Measurements from ENCODE around the gene CCNT2.
"Not testable (repeated sequence)": the region's sequence is repeated elsewhere in the genome, so short reads cannot be mapped to it uniquely, and the experiment has no call there.

CCNT2 gene

DNA sequence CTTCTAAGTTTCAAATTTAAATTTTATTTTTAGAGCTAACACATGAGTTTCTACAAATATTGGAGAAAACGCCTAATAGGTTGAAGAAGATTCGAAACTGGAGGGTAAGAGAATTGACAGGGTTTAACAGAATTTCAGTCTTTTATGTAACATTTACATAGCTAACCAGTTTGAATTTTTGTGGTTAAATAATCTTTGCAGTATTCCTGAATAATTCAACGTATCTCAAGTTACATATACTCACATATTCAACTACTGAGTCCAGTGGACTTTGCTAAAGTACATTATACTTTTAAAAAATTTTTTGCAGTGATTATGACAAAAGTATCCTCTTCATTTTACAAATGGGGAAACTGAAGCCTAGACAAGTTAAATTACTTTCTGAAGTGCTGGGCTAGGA, 34.0 kb downstream of the CCNT2 start:
- no peak for TF ChIP-seq MYC (IDR thresholded peaks at IDR 0.05; ENCODE audit: low read depth, low read length)
- TF ChIP-seq POLR2A (IDR thresholded peaks at IDR 0.05; ENCODE audit: extremely low read depth, insufficient read length): no peak
- TF ChIP-seq, protein P1, sequence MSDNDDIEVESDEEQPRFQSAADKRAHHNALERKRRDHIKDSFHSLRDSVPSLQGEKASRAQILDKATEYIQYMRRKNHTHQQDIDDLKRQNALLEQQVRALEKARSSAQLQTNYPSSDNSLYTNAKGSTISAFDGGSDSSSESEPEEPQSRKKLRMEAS (IDR thresholded peaks at IDR 0.05; ENCODE audit: low read depth, low read length): no peak
- TF ChIP-seq, protein P2, sequence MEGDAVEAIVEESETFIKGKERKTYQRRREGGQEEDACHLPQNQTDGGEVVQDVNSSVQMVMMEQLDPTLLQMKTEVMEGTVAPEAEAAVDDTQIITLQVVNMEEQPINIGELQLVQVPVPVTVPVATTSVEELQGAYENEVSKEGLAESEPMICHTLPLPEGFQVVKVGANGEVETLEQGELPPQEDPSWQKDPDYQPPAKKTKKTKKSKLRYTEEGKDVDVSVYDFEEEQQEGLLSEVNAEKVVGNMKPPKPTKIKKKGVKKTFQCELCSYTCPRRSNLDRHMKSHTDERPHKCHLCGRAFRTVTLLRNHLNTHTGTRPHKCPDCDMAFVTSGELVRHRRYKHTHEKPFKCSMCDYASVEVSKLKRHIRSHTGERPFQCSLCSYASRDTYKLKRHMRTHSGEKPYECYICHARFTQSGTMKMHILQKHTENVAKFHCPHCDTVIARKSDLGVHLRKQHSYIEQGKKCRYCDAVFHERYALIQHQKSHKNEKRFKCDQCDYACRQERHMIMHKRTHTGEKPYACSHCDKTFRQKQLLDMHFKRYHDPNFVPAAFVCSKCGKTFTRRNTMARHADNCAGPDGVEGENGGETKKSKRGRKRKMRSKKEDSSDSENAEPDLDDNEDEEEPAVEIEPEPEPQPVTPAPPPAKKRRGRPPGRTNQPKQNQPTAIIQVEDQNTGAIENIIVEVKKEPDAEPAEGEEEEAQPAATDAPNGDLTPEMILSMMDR (IDR thresholded peaks at IDR 0.05; ENCODE audit: low read depth, low read length): no peak
- no peak for DNase-seq (ENCODE audit: low read depth)
- no peak overlapping the region for H3K4me3 ChIP-seq (ENCODE audit: low read depth, low read length)

DNA sequence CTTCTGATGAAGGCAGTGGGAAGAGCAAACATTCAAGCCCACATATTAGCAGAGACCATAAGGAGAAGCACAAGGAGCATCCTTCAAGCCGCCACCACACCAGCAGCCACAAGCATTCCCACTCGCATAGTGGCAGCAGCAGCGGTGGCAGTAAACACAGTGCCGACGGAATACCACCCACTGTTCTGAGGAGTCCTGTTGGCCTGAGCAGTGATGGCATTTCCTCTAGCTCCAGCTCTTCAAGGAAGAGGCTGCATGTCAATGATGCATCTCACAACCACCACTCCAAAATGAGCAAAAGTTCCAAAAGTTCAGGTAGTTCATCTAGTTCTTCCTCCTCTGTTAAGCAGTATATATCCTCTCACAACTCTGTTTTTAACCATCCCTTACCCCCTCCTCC, 35.4 kb downstream of the CCNT2 start:
- no peak overlapping the region for H3K4me3 ChIP-seq (ENCODE audit: low read depth, low read length)
- TF ChIP-seq POLR2A (IDR thresholded peaks at IDR 0.05; ENCODE audit: extremely low read depth, insufficient read length): no peak
- TF ChIP-seq MYC (IDR thresholded peaks at IDR 0.05; ENCODE audit: low read depth, low read length): no peak
- TF ChIP-seq, protein P1 (IDR thresholded peaks at IDR 0.05; ENCODE audit: low read depth, low read length): no peak
- TF ChIP-seq, protein P2 (IDR thresholded peaks at IDR 0.05; ENCODE audit: low read depth, low read length): no peak
- DNase-seq (ENCODE audit: low read depth): no peak

DNA sequence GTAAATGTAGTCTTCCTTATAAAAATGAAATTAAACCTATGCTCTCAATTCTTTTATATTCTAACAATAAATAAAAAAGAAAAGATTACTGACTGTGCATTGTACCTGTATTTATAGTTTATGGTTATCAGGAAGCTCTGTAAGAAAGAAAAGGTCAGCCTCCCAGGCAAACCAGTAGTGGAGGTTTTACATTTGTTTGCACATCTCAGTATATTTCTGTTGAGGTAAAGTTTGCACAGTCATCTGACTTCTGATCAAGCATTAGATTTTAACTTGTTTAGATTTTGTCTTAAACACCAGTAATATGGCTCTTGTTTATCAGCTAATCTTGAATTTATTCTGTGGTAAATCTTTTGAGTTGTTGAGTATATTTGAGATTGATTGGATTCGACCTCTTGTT, 37.1 kb downstream of the CCNT2 start:
- DNase-seq (ENCODE audit: low read depth): no peak
- H3K4me3 ChIP-seq (ENCODE audit: low read depth, low read length): no peak overlapping the region
- TF ChIP-seq, protein P1 (IDR thresholded peaks at IDR 0.05; ENCODE audit: low read depth, low read length): no peak
- TF ChIP-seq POLR2A (IDR thresholded peaks at IDR 0.05; ENCODE audit: extremely low read depth, insufficient read length) (no peak), MYC (IDR thresholded peaks at IDR 0.05; ENCODE audit: low read depth, low read length) (no peak)
- TF ChIP-seq, protein P2 (IDR thresholded peaks at IDR 0.05; ENCODE audit: low read depth, low read length): no peak

DNA sequence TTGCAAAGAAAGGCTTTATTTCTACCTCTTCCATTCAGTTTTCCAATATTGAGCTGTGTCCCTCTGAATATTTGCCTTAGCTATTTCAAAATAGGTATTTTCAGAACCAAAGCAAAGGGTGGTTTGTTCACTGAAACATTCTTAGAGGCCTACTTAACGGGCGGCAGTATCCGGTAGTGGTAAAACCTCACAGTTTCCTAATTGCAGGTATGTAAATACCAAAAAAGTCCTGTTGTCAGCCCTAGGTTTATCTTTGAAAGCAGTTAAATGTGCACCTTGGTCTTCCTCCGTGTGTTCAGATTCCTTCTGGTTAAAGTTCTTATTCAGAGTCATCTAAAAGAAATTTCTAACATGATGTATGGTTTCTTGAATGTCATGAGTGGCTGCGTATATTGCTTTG, 38.9 kb downstream of the CCNT2 start:
- no peak overlapping the region for H3K4me3 ChIP-seq (ENCODE audit: low read depth, low read length)
- no peak for DNase-seq (ENCODE audit: low read depth)
- TF ChIP-seq, protein P1 (IDR thresholded peaks at IDR 0.05; ENCODE audit: low read depth, low read length): no peak
- no peak for TF ChIP-seq POLR2A (IDR thresholded peaks at IDR 0.05; ENCODE audit: extremely low read depth, insufficient read length)
- TF ChIP-seq MYC (IDR thresholded peaks at IDR 0.05; ENCODE audit: low read depth, low read length): no peak
- TF ChIP-seq, protein P2 (IDR thresholded peaks at IDR 0.05; ENCODE audit: low read depth, low read length): no peak

DNA sequence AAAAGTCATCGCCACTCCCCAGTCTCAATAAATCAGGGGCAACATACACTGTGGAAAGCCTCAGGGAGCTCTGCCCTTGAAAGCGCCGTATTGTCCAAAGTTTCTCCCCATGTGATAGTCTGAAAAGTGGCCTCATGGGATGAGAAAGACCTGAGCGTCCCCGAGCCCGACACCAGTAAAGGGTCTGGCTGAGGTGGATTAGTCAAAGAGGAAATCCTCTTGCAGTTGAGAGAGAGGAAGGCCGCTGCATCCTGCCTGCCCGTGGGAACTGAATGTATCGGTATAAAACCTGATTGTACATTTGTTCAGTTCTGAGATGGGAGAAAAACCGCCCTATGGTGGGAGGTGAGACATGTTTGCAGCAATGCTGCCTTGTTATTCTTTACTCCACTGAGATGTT, 48.5 kb downstream of the CCNT2 start:
- not testable (repeated sequence) for DNase-seq (ENCODE audit: low read depth); H3K4me3 ChIP-seq (ENCODE audit: low read depth, low read length)

DNA sequence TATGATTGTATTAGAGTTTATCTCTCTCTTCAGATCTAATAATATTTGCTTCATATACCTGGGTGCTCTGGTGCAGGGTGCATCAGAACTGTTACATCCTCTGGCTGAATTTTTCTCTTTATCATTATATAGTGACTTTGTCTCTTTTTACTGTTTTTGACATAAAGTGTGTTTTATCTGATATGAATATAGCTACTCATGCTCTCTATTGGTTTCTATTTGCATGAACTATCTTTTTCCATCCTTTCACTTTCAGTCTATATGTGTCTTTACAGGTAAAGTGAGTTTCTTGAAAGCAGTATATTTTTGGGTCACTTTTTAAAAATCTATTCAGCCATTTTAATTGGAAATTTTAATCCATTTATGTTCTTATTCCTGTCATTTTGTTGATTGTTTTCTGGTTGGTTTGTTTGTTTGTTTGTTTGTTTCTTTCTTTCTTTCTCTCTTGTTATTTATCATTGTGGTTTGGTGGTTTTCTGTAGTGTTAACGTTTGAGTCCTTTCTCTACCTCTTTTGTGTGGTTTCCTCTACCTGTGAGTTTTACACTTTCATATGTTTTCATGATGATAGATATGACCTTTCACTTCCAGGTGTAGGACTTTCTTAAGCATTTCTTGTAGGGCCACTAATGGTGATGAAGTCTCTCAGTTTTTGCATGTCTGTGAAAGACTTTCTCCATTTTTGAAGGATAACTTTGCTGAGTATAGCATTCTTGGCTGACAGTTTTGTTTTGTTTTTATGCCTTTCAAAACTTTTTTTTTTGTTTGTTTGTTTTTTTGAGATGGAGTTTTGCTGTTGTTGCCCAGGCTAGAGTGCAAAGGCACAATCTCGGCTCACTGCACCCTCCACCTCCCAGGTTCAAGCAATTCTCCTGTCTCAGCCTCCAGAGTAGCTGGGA, 54.9 kb downstream of the CCNT2 start:
- H3K4me3 ChIP-seq (ENCODE audit: low read depth, low read length): no peak overlapping the region
- TF ChIP-seq, protein P1 (IDR thresholded peaks at IDR 0.05; ENCODE audit: low read depth, low read length): no peak
- TF ChIP-seq POLR2A (IDR thresholded peaks at IDR 0.05; ENCODE audit: extremely low read depth, insufficient read length): no peak
- TF ChIP-seq, protein P2 (IDR thresholded peaks at IDR 0.05; ENCODE audit: low read depth, low read length): no peak
- TF ChIP-seq MYC (IDR thresholded peaks at IDR 0.05; ENCODE audit: low read depth, low read length): no peak
- no peak for DNase-seq (ENCODE audit: low read depth)
